DMS53 treated with DMSO at 0.1 percent for 48 hours (cell line): ENCODE data around the gene SNX30.

Experiments used
- DNase-seq: peaks from one replicate; lab custom pipeline; 2025; ENCODE audit not compliant: unreplicated experiment; lab: John Stamatoyannopoulos, UW

Gene SNX30

DNA sequence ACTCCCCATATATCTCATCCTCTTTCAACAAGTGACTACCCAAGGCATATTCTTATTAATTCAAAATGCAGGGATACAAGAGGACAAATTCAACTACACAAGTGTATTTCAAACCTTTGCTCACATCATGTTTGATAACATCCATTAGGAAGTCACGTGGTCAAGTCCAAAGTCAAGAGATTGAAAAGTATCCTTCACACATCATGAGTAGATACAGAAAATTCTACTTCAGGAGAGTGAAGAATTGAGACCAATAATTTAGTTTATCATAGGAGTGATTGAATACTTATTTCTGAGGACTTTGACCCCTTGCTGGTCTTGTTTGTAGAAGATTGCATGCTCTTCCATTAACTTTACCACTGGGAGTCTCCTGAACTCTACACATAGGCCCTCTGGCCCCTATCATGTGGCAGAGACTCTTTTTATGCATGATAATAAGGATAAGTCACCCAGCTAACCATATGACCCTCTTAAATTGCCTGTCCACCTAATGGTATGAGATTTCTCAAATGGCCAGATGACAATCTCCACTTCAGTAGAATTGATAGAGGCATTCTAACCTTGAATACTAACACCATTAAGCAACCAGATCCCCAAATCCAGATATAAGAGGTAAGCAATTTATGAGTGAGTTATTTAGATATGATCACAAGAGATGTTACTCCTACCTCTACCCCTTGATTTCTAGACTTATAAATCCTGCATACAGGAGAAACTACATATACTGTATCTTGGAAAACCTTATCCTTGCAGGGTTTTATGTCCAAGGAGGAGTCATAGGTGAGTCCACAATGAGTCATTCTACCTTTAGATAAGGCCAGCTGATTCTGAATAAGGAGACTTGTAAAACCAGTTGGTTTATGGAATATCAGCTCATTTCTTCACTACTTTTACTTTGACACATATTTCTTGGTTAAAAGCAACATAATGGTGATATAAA lies 166.8 kb downstream of the SNX30 start:
- DNase-seq = no peak

DNA sequence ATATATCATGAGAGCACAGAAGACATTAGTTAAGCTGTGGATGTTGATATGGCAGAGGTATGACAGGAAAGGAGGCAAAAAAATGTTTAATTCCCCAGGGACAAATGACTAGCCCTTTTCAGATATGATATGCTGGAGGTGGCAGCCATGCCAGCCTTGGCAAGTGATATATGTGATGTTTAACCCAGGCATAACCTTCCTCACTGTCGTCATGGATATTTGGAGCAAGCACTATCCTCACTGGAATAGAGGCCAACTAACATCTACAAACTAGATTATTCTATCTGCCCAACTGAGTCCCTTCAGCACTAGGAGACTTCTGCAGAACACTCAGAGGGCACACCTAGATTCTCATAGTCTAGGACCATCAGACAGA lies 167.4 kb downstream of the SNX30 start:
- no peak for DNase-seq

DNA sequence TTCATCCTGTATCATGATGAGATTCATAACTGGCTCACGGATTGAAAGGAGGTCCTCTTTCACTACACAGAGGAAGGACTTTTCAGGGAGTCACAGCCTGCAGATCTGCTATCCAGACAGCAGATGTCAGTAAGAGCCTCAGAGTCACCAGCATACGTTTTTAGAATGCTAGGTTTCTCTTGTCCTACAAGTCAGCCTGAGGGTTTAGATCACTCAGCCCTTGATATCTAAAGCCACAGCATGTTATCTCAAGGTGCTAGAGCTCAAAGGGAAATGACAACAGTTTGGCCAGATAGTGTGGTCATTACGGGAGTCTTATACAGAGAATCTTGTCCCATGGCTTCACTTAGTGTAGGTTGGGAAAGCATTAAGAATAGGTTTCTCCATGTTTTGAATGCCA lies 171.0 kb downstream of the SNX30 start:
- peak; percentile 4 for DNase-seq
